ENCODE data around the gene OR2H2. TPM values are rescaled to one million over a fixed set of nuclear protein-coding genes. Genes with fewer than 3 reads are reported as not detected.

Gene OR2H2
- polyA plus RNA-seq, 2 of the 4 experiments (the other 2 are of a cell fraction): not detected

- no peaks in the 10 kb centered on the region for H3K9me3 ChIP-seq
Observed at GRCh38 chr6:29577544-29577943, 7.4 kb upstream of the OR2H2 start.

GRCh38 chr6:29589423-29590048, 4.6 kb downstream of the OR2H2 start:
- no peaks in the 10 kb centered on the region for H3K4me1 ChIP-seq
- CTCF ChIA-PET: interaction anchor here (0.6 to 2.3 kb wide), 16 partner anchors 8 to 1318 kb away, joined by 3 to 7 read pairs (median 3); partner anchors contain the start of genes OR12D1, OR12D3 and UBD
- ATAC-seq (peak; percentile 75 to 83; a peak in 5 of 6 replicates), FAIRE-seq (no peak), DNase-seq (ENCODE audit: low read depth in 1 of 2, low spot score in 1 of 2) (peak; percentile 19 to 25)
- WGBS (ENCODE audit: missing lambda C conversion rate): 2% methylated on average over 3 of the region's 3 CpGs
- TF ChIP-seq BCL3 (IDR thresholded peaks at IDR 0.05) (no peak), SMC3 (IDR thresholded peaks at IDR 0.05) (peak; percentile 56), RAD21 (conservative IDR thresholded peaks at IDR 0.05 in 1 of 2, IDR thresholded peaks at IDR 0.05 in 1 of 2) (peak; percentile 75 to 88), CTCF (IDR thresholded peaks at IDR 0.05) (peak; percentile 76)
- H3K4me2 ChIP-seq: no peak overlapping the region
- H3K4me3 ChIP-seq: no peak overlapping the region
- POLR2A ChIA-PET: no interaction called here
- no peak overlapping the region for H3K27ac ChIP-seq
- H3K9me3 ChIP-seq: no peaks in the 10 kb centered on the region

More at GRCh38 chr6:29577544-29577943, 7.4 kb upstream of the OR2H2 start:
- Histone ChIP-seq H3K4me3 (no peak overlapping the region), H3K4me1 (no peaks in the 10 kb centered on the region), H3K27ac (no peak overlapping the region), H3K4me2 (no peak overlapping the region)
- ChIA-PET POLR2A (no interaction called here), CTCF (no interaction called here)
- ATAC-seq (no peak), FAIRE-seq (no peak), DNase-seq (ENCODE audit: low read depth in 1 of 2, low spot score in 1 of 2) (no peak)
- no peak for TF ChIP-seq RARB (CRISPR knock-in tag; IDR thresholded peaks at IDR 0.05)
- TF ChIP-seq HOXB13 (CRISPR knock-in tag; IDR thresholded peaks at IDR 0.05; ENCODE audit: low read depth): no peak
- TF ChIP-seq RAD21 (conservative IDR thresholded peaks at IDR 0.05 in 1 of 2, IDR thresholded peaks at IDR 0.05 in 1 of 2): no peak
- TF ChIP-seq KDM1A (IDR thresholded peaks at IDR 0.05; ENCODE audit: low read depth): no peak
- no peak for TF ChIP-seq JUNB (IDR thresholded peaks at IDR 0.05)
- no peak for TF ChIP-seq NR3C1 (IDR thresholded peaks at IDR 0.05)
- TF ChIP-seq BCL3 (IDR thresholded peaks at IDR 0.05): no peak
- no peak for TF ChIP-seq MAFK (IDR thresholded peaks at IDR 0.05; ENCODE audit: partially characterized antibody)
- TF ChIP-seq POLR2A (IDR thresholded peaks at IDR 0.05; ENCODE audit: low read length): no peak
- no peak for TF ChIP-seq MYC (IDR thresholded peaks at IDR 0.05; ENCODE audit: borderline replicate concordance, low read length)
- 49% methylated on average over 6 of the region's 7 CpGs for WGBS (ENCODE audit: missing lambda C conversion rate)

GRCh38 chr6:29590218-29590808, 5.4 kb downstream of the OR2H2 start:
- no peak for DNase-seq (ENCODE audit: low read depth in 1 of 2, low spot score in 1 of 2)
- FAIRE-seq: no peak
- ATAC-seq: no peak
- POLR2A ChIA-PET: no interaction called here
- Histone ChIP-seq H3K27ac (no peak overlapping the region), H3K9me3 (no peaks in the 10 kb centered on the region), H3K4me1 (no peaks in the 10 kb centered on the region), H3K4me3 (no peak overlapping the region), H3K4me2 (no peak overlapping the region)
- CTCF ChIA-PET: interaction anchor here (0.7 to 1.9 kb wide), 10 partner anchors 9 to 1318 kb away, joined by 3 to 6 read pairs (median 3); partner anchors contain the start of gene OR12D1
- 82% methylated on average over 4 of the region's 4 CpGs for WGBS (ENCODE audit: missing lambda C conversion rate)
- no peak for TF ChIP-seq MAFK (IDR thresholded peaks at IDR 0.05; ENCODE audit: partially characterized antibody)
- no peak for TF ChIP-seq JUN (IDR thresholded peaks at IDR 0.05)
- no peak for TF ChIP-seq HOXA7 (CRISPR knock-in tag; IDR thresholded peaks at IDR 0.05)
- no peak for TF ChIP-seq RCOR1 (IDR thresholded peaks at IDR 0.05; ENCODE audit: low read depth, low read length)
- no peak for TF ChIP-seq CBX8 (IDR thresholded peaks at IDR 0.05)
- no peak for TF ChIP-seq MAX (IDR thresholded peaks at IDR 0.05)
- no peak for TF ChIP-seq PBX3 (IDR thresholded peaks at IDR 0.05)
- no peak for TF ChIP-seq HEYL (CRISPR knock-in tag; IDR thresholded peaks at IDR 0.05)
- no peak for TF ChIP-seq ZSCAN20 (CRISPR knock-in tag; IDR thresholded peaks at IDR 0.05)
- no peak for TF ChIP-seq CTCF (IDR thresholded peaks at IDR 0.05)
- no peak for TF ChIP-seq GATA3 (IDR thresholded peaks at IDR 0.05; ENCODE audit: borderline replicate concordance)
- TF ChIP-seq FOXS1 (CRISPR knock-in tag; IDR thresholded peaks at IDR 0.05): no peak
- no peak for TF ChIP-seq NPAS2 (CRISPR knock-in tag; IDR thresholded peaks at IDR 0.05; ENCODE audit: borderline replicate concordance)
- TF ChIP-seq POLR2AphosphoS2 (conservative IDR thresholded peaks at IDR 0.05; ENCODE audit: low read length): no peak
- no peak for TF ChIP-seq KDM5A (IDR thresholded peaks at IDR 0.05)
- no peak for TF ChIP-seq RARB (CRISPR knock-in tag; IDR thresholded peaks at IDR 0.05)

All from A549 (cell line).